ENCODE data around the gene SHROOM1. TPM values are rescaled to one million over a fixed set of nuclear protein-coding genes. Genes with fewer than 3 reads are reported as not detected.

The SHROOM1 gene
- total and polyA plus RNA-seq, 9 of the 15 experiments (the other 6 are each of a cell fraction or from before 2014, with no cell fraction given), result 0.44 to 26.5 (median 11.9) TPM

GRCh38 chr5:132830436-132831094, at the start of gene SHROOM1 (continued):
- TF ChIP-seq SAP30 (IDR thresholded peaks at IDR 0.05; ENCODE audit: borderline replicate concordance, insufficient read depth, low read depth, low read length, poor library complexity, severe bottlenecking), result no peak
- no peak for TF ChIP-seq ZNF778 (CRISPR knock-in tag; IDR thresholded peaks at IDR 0.05)
- TF ChIP-seq SMARCC2 (IDR thresholded peaks at IDR 0.05; ENCODE audit: low read depth), result no peak
- TF ChIP-seq SMAD2 (IDR thresholded peaks at IDR 0.05; ENCODE audit: low read depth, low read length), result no peak
- peak; percentile 59 for TF ChIP-seq SMAD1 (IDR thresholded peaks at IDR 0.05; ENCODE audit: low read depth, low read length, partially characterized antibody)
- TF ChIP-seq TCFL5 (CRISPR knock-in tag; conservative IDR thresholded peaks at IDR 0.05), result no peak
- no peak for TF ChIP-seq HNRNPL (IDR thresholded peaks at IDR 0.05; ENCODE audit: low read depth, low read length)
- TF ChIP-seq ZNF232 (CRISPR knock-in tag; IDR thresholded peaks at IDR 0.05), result 0 out of 2 replicates have a peak, but pooled peaks have one; percentile 45
- TF ChIP-seq HDAC6 (IDR thresholded peaks at IDR 0.05; ENCODE audit: low read depth, low read length), result no peak
- no peak for TF ChIP-seq TFAM (CRISPR knock-in tag; conservative IDR thresholded peaks at IDR 0.05)
- no peak for TF ChIP-seq ZNF518B (CRISPR knock-in tag; IDR thresholded peaks at IDR 0.05)
- TF ChIP-seq ERF (CRISPR knock-in tag; IDR thresholded peaks at IDR 0.05), result no peak
- no peak for TF ChIP-seq RBM34 (IDR thresholded peaks at IDR 0.05; ENCODE audit: borderline replicate concordance, insufficient read depth, low read length)
- peak; percentile 65; the same call in 1 of the 2 replicates for TF ChIP-seq CREB3L1 (IDR thresholded peaks at IDR 0.05; ENCODE audit: borderline replicate concordance, low read depth)
- TF ChIP-seq ZNF143 (CRISPR knock-in tag; IDR thresholded peaks at IDR 0.05), result no peak
- no peak for TF ChIP-seq ESRRB (CRISPR knock-in tag; IDR thresholded peaks at IDR 0.05; ENCODE audit: borderline replicate concordance)
- TF ChIP-seq CCAR2 (IDR thresholded peaks at IDR 0.05; ENCODE audit: low read depth, low read length), result no peak
- TF ChIP-seq HEY1 (CRISPR knock-in tag; IDR thresholded peaks at IDR 0.05; ENCODE audit: borderline replicate concordance), result no peak
- TF ChIP-seq RBFOX2 (IDR thresholded peaks at IDR 0.05; ENCODE audit: low read depth, low read length), result peak; percentile 92
- TF ChIP-seq ZFP91 (CRISPR knock-in tag; IDR thresholded peaks at IDR 0.05), result no peak
- TF ChIP-seq ZKSCAN1 (IDR thresholded peaks at IDR 0.05; ENCODE audit: low read depth, low read length), result no peak
- no peak for TF ChIP-seq BCL6 (CRISPR knock-in tag; IDR thresholded peaks at IDR 0.05)
- no peak for TF ChIP-seq NR1H2 (CRISPR knock-in tag; IDR thresholded peaks at IDR 0.05)

Data from K562 (cell line).